KMS-11 (cell line): ENCODE data around the gene SLC39A12.

Experiments used
- H2AFZ ChIP-seq: fragments of 200-600 bp; sonication (generic); 2 replicates; pipeline ENCODE4 v1.6.1; 2016; ENCODE audit warnings: antibody characterized with exemption, mixed run types, low read depth
- H3K27ac ChIP-seq: fragments of 200-600 bp; sonication (generic); 2 replicates; pipeline ENCODE4 v1.6.1; 2016; ENCODE audit warnings: mild to moderate bottlenecking, mixed run types
- H3K27me3 ChIP-seq: fragments of 200-600 bp; sonication (generic); 2 replicates; pipeline ENCODE4 v1.6.1; 2017; ENCODE audit warnings: mild to moderate bottlenecking, low read depth, mixed run types, moderate library complexity; ENCODE audit not compliant: insufficient read depth
- H3K36me3 ChIP-seq: fragments of 200-600 bp; sonication (generic); 2 replicates; pipeline ENCODE4 v1.6.1; 2017; ENCODE audit warnings: mild to moderate bottlenecking, mixed run types; ENCODE audit not compliant: insufficient read depth
- H3K4me1 ChIP-seq: fragments of 200-600 bp; sonication (generic); 2 replicates; pipeline ENCODE4 v1.6.1; 2016; ENCODE audit warnings: mild to moderate bottlenecking, low read depth, mixed run types; ENCODE audit not compliant: poor library complexity, severe bottlenecking
- H3K4me2 ChIP-seq: fragments of 200-600 bp; sonication (generic); 2 replicates; pipeline ENCODE4 v1.7.0; 2016; ENCODE audit warnings: mild to moderate bottlenecking, mixed run types
- H3K4me3 ChIP-seq: fragments of 200-600 bp; sonication (generic); IDR thresholded peaks from 2 replicates; pipeline ENCODE4 v1.6.1; 2017; ENCODE audit warnings: low read depth, low read length, mixed read lengths; ENCODE audit not compliant: insufficient read depth
- H3K79me2 ChIP-seq: fragments of 200-600 bp; sonication (generic); 2 replicates; pipeline ENCODE4 v1.6.1; 2016; ENCODE audit warnings: low read depth, mixed run types; ENCODE audit not compliant: insufficient read depth
- H3K9ac ChIP-seq: fragments of 200-600 bp; sonication (generic); 2 replicates; pipeline ENCODE4 v1.6.1; 2016; ENCODE audit warnings: mild to moderate bottlenecking, mixed run types
- H4K20me1 ChIP-seq: fragments of 200-600 bp; sonication (generic); 2 replicates; pipeline ENCODE4 v1.6.1; 2016; ENCODE audit warnings: mild to moderate bottlenecking, mixed run types; ENCODE audit not compliant: insufficient read depth
- TF ChIP-seq, protein P1 (sequence below): fragments of 200-600 bp; sonication (generic); conservative IDR thresholded peaks from 2 replicates; pipeline ENCODE4 v1.6.1; 2017; ENCODE audit warnings: low read depth, mild to moderate bottlenecking, antibody characterized with exemption, low read length, moderate library complexity, mixed read lengths

Gene SLC39A12

DNA sequence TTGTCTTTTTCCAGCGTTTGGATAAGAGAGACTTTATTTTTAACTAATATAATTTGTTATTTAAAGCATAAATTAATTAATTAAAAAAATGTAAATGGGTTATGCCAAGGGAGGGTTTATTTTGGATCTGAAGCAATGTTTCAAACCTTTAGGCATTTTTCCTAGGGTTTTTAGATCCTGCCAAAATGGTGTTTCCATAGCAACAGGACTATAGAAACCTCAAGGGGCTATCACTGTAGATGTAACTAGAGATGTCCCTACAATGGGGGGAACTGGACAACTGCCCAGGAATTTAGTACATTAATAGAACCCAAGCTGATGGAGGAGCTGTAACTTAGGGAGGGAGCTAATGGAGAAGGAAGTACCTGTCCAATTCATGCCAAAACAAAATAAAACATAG is 57.3 kb downstream of the SLC39A12 start:
- Histone ChIP-seq H3K27ac (no peak overlapping the region), H4K20me1 (no peaks in the 10 kb centered on the region), H2AFZ (no peak overlapping the region)

DNA sequence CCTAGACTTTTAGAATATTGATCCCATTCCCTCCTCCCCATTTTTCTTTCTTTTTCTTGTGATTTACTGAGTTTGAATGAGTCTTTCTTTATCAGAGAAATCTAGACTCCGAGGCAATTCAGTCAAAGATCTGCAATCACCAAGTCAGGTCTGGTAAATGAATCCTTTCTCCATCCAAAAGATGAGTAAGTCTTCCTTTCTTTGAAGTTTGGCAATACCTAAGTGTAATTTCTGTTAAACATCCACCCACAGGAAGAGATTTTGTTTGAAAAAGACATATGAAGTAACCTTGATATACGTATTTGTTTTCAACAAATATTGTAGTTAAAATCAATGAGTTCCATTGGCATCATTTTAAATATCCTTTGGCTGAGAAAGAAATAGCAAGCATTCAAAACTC is 58.3 kb downstream of the SLC39A12 start:
- no peak overlapping the region for H3K9ac ChIP-seq
- no peaks in the 10 kb centered on the region for H4K20me1 ChIP-seq
- H3K4me1 ChIP-seq, result no peaks in the 10 kb centered on the region
- no peaks in the 10 kb centered on the region for H3K79me2 ChIP-seq
- H3K27ac ChIP-seq, result no peak overlapping the region
- H3K4me2 ChIP-seq, result no peak overlapping the region
- no peaks in the 10 kb centered on the region for H3K36me3 ChIP-seq
- TF ChIP-seq, protein P1, sequence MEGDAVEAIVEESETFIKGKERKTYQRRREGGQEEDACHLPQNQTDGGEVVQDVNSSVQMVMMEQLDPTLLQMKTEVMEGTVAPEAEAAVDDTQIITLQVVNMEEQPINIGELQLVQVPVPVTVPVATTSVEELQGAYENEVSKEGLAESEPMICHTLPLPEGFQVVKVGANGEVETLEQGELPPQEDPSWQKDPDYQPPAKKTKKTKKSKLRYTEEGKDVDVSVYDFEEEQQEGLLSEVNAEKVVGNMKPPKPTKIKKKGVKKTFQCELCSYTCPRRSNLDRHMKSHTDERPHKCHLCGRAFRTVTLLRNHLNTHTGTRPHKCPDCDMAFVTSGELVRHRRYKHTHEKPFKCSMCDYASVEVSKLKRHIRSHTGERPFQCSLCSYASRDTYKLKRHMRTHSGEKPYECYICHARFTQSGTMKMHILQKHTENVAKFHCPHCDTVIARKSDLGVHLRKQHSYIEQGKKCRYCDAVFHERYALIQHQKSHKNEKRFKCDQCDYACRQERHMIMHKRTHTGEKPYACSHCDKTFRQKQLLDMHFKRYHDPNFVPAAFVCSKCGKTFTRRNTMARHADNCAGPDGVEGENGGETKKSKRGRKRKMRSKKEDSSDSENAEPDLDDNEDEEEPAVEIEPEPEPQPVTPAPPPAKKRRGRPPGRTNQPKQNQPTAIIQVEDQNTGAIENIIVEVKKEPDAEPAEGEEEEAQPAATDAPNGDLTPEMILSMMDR, result no peak
- H3K4me3 ChIP-seq, result no peak overlapping the region
- H2AFZ ChIP-seq, result no peak overlapping the region
- H3K27me3 ChIP-seq, result no peaks in the 10 kb centered on the region

More for the DNA sequence above, 57.3 kb downstream of the SLC39A12 start:
- Histone ChIP-seq H3K4me3 (no peak overlapping the region), H3K27me3 (no peaks in the 10 kb centered on the region), H3K9ac (no peak overlapping the region), H3K4me2 (no peak overlapping the region), H3K79me2 (no peaks in the 10 kb centered on the region), H3K36me3 (no peaks in the 10 kb centered on the region), H3K4me1 (no peaks in the 10 kb centered on the region)
- TF ChIP-seq, protein P1, result no peak

DNA sequence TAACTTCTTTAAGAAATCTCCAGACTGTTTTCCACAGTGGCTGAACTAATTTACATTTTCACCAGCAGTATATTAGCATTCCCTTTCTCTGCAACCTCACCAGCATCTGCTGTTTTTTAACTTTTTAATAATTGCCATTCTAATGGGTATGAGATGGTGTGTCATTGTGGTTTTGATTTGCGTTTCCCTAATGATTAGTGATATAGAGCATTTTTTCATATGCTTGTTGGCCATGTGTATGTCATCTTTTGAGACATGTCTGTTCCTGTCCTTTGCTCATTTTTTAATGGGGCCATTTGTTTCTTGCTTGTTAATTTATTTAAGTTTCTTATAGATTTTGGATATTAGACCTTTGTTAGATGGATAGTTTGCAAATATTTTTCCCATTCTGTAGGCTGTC is 68.8 kb downstream of the SLC39A12 start:
- H2AFZ ChIP-seq, result no peak overlapping the region
- no peak overlapping the region for H3K9ac ChIP-seq
- no peaks in the 10 kb centered on the region for H3K36me3 ChIP-seq
- H3K79me2 ChIP-seq, result no peaks in the 10 kb centered on the region
- H3K4me1 ChIP-seq, result no peaks in the 10 kb centered on the region
- no peaks in the 10 kb centered on the region for H3K27me3 ChIP-seq
- H3K4me3 ChIP-seq, result no peak overlapping the region
- H3K4me2 ChIP-seq, result no peak overlapping the region
- no peaks in the 10 kb centered on the region for H4K20me1 ChIP-seq
- TF ChIP-seq, protein P1, result no peak
- no peak overlapping the region for H3K27ac ChIP-seq

GRCh38 chr10:18021725-18022480 is 70.2 kb downstream of the SLC39A12 start:
- Histone ChIP-seq H3K9ac (no peak overlapping the region), H2AFZ (no peak overlapping the region), H3K36me3 (no peaks in the 10 kb centered on the region), H3K4me1 (no peaks in the 10 kb centered on the region), H3K27ac (no peak overlapping the region), H3K79me2 (no peaks in the 10 kb centered on the region), H4K20me1 (no peaks in the 10 kb centered on the region), H3K4me3 (no peak overlapping the region), H3K4me2 (no peak overlapping the region), H3K27me3 (no peaks in the 10 kb centered on the region)
- TF ChIP-seq, protein P1, result no peak
